ENCODE data around the gene IL11.
"Not testable (repeated sequence)": the region's sequence is repeated elsewhere in the genome, so short reads cannot be mapped to it uniquely, and the experiment has no call there.

The IL11 gene

DNA sequence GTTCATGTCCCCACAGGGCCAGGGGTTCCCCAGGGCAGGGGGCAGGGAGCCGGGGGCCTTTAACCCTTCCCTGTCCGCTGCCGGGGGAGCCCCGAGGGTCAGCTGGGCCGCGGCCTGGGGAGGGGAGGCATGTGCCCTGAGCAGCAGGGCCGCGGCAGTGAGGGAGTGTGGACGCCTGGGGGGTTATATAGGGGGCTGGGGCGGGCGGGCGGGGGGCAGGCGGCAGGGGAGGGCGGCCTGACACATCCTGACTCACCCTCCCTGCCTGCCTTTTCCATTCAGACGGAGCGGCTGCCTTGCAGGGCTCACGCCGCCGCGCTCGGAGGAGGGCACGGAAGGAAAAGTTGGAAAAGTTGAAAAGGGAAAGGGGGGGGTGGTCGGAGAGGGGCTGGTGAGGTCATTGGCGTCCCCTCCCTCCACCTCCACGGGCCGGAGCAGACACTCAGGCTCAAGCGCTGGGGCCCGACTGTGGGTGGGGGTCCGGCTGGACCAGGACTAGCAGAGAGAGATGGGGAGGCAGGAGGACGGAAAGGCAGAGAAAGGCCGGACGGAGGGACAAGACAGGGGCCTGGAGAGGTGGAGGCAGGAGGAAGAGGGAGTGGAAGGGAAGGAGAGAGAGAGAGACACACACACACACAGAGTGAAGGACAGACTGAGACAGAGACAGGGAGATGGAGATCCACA lies at the start of gene IL11:
Gene IL11, minus strand, starts transcription at position 159 of the 684 bp plus-strand sequence. Its CDS starts 153 bp downstream, at position 6.
- DNase-seq: no peak

DNA sequence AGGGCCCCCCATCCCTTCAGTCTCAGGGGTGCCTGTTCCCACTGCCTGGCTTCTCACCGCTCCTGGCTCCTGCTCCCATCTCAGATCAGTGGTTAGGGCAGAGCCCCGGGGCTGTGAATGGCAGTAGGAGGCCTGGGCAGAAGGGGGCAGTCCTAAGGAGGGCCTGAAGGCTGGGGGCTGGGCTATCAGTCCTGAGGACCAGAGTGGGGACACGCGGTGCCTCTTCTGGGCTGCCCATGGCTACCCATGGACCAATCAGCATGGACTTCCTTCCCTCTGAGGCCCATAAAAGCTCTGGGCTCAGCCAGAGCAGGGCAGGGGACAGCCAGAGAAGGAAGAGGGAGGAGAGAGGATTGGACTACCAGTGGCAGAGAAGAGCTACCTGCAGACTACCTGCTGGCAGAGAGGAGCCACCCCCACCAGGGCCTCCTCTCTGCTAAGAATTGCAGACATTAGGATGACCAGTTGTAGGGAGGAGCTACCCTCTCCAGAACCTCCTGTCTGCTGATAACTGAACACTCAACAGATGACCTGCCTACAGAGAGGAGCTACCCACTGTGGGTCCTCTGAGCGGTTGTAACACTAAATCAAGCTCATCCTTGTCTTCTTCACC lies 49.5 kb upstream of the IL11 start:
- DNase-seq: no peak

DNA sequence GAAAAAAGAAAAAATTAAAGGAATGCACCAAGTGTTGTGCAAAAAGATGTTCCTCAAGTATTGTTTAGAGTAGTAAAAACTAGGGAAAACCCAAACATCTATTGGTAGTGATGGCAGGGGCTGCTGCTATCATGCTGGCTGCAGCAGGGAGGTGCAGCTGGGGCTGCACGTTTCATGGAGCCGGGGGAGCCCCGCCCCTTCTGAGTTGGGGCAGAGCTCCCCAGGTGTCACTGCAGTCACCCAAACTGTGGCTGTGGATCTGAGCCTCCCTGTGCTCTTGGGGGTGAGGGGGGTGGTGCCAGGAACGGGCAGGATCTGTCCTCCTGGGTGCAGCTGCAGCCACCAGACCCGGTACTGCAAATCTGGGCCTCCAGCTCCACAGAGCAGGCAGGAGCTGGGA lies 48.8 kb upstream of the IL11 start:
- no peak for DNase-seq

DNA sequence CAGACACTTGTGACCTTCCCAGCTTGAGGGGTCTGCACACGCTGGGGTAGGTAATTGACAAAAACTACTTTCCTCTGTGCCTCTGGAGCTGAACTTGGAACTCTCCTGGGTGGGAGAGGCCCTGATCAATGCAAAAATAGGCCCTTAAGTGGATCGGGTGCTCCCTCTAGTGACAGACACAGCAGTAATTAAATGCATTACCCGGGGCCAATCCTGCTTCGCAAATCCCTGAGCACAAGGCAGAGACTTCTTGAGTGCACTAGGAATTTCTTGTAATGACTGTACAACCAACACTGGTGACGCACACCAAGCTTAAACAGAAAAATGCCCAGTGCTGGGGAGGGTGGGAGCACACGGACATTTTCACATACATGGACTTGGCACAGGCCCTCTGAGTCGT lies 47.9 kb upstream of the IL11 start:
- DNase-seq: peak; percentile 63

DNA sequence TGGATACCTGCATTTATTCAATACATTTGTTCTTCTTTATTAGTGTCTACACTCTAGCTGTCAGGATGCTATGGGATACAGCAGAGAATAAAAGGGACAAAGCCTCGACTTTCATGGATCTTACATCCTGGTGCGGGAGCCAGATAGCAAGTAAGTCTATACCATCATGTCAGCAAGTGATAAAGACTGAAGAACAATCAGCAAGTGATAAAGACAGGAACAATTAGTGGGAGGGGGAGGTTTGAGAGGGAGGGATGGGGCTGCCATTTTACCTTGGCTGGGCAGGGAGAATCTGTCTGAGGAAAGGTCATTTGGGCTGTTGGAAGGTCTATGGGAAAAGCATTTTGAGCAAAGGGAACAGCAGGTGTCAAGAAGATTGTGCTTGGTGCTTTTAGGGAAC lies 39.9 kb upstream of the IL11 start:
- DNase-seq: no peak

DNA sequence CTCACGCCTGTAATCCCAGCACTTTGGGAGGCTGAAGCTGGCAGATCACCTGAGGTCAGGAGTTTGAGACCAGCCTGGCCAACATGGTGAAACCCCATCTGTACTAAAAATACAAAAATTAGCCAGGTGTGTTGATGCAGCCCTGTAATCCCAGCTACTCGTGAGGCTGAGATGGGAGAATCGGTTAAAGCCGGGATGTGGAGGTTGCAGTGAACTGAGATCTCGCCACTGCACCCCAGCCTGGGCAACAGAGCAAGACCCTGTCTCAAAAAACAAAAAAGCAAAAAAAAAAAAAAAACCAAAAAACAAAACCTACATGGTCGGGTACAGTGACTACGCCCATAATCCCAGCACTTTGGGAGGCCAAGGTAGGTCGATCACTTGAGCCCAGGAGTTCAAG lies 38.9 kb upstream of the IL11 start:
- not testable (repeated sequence) for DNase-seq

DNA sequence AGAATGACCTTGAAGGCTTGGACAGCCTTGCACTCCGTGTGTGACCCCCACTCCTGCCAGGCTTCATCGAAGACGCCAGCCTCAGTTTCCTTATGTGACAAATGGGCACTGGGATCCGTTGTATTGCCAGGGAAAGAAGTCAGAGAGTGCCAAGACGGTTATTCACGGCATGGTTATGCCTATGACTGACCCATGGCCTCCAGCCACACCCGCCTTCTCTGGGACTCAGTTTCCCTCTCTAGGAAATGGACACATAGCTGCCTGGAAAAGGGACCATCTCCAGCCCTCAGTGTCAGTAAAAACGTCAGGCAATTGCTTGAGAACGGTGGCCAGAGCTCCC lies 38.2 kb upstream of the IL11 start:
- no peak for DNase-seq

DNA sequence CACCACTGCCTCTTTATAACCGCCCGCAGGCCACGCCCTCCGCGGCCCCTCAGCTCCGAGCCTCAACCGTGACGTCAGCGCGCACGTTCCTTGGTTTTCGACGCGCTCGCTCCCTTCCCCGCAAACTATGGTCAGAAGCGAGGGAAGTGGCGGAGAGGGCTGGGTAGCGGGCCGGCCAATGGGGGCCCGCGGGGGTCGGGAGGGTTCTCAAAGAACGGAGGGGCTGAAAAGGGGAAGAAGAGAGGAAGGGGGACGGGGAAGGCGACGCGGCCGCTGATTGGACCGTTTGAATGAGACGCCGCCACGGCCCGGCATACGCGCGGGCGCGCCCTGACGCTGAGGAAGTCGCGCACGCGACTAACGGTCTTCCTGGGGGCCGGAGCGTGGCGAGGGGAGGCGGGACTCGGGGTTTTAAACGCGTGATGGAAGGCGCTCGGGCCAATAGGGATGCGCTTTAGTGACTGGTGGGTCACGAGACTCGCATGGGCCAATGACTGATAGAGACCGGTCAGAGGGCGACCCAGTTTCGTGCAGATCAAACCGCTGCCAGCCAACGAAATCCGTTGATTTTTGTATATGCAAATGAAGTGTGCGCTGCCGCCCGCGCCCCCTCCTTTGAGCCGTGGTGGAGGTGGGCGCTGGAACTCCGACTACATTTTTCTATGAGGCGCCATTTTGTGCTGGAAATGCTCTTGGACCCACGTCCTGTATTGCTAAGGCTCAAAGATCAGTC lies 37.7 kb upstream of the IL11 start:
- DNase-seq: peak; percentile 99

DNA sequence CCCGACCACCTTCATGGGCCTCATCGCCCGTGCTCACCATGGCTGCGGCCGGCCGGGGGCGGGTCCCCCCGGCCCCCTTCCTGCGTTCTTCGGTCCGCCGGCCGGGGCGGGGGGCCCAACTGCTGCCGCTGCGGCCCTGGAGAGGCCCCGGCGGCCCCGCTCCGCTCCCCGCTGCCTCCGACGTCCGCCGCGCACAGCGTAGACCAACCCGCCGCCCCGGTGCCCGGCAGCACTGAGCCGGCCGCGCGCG lies 37.2 kb upstream of the IL11 start, which contains the start of gene UBE2S:
Gene UBE2S, minus strand, starts transcription at position 239 of the 250 bp plus-strand sequence. Its CDS starts 199 bp downstream, at position 40.
- not testable (repeated sequence) for DNase-seq

DNA sequence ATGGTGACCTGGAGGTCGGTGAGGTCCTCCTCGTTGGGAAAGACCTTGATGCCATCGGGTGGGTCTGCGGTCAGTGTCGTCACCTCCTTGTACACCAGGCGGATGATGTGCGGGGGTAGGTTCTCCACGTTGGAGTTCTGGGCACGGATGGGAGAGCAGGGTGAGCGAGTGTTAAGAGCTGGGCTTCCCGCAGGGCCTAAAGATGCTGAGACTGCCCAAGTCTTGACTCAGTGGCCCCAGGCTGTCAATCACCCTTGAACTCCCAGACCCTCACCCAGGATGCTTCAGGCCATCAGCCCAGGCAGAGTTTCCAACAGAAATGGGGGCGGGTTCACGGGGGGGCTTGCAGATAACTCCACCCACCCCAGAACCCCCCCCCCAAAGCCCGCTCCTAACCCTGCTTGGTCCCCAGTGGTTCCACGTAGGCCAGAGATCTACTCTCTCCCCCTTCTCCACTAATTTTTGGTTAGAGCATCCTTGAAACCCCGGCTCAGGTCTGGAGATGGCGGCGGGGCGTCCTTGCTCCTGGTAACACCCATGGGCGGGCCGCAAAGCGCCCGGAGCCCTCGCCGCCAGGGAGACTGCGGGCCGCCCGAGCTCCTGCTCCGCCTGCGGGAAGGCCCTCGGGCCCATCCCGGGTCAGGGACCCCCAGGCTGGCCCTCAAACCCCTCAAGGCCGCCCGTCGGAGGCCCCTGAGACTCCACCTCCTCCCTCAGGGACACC lies 36.7 kb upstream of the IL11 start:
- no peak for DNase-seq

DNA sequence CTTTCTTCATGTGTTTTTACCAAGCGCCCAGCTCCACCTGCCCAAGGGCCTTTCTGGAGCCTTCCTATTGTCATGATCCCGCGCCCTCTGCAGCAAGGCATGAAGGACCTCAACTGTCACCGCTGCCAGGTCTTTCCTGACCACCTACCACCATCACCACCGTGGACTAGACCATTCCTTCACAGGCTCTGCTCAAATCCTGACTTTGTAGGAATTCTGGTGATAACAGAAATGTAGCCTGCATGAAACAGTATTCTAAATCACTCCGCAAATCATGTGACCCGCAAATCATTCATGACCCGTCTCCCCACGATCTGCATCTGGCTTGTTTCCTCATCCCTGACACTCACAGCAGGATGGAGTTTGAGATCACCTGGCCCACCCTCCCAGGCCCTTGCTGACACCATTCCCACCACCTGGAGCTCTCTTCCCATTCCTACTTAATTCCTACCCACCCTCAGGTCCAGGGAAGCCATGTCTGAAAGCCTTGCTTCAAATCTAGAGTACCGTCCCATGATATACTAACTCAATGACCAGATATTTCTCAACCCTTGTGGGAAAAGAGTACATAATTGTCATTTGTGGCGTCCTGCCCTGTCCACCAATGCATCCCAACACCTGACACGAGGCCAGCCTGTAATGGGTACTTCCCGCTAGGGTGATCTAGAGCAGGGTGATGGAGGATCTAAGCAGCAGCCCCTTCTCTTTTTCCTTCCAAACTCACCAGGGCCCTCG lies 36.0 kb upstream of the IL11 start:
- no peak for DNase-seq

DNA sequence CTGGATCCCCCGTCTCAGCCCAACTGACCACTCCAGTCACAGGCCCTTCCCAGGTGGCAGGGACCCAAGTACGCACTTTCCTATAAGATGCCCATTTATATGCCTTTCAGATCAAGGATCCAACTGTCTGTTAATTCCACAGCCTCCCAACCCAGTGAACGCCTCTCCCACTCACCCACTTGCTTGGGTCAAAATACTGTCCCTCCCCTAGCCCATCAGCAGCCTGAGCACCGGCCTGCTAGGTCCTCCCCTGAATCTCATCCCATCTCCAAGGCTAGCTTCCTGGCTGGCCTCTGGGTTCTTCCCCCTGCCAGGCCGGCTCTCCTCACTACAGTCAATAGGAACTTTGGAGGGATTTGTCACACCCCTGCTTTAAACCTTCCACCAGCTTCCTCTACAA lies 35.4 kb upstream of the IL11 start:
- DNase-seq: no peak

DNA sequence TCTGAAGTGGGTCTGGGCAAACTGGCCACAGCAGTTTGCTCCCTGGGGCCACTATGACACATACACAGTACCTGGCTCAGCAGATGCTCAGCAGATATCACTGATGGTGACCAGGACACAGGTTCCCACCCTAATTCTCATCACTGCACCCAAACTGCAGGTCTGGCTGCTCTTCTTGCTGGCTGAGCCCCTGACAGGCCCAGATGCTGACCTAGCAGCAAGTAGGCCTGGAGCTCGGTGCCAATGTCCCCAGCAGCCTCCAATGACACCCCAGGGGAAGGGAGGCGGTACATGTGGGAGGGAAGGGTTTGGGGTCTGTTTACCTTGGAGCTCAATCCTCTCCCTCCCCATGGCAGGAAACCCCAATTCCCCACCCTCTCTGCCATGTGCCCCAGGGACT lies 32.2 kb upstream of the IL11 start:
- DNase-seq: no peak

DNA sequence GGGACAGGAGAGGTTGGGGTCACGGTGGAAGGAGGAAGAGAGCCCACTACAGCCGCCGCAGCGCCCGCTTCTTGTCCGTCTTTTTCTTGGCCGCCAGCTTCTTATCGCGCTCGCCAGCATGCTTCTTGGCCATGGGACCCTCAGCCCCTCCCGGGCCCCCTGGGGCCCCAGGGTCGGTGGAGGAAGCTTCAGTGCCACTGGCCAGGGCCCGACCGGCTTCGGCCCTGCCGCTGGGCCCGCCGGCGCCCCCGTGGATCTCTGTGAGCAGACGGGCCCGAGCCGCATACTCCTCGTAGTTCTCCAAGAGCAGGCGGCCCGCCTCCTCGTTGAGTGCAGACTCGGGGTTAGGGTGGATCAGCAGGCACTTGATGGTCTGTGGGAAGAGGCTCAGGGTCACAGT lies 31.1 kb upstream of the IL11 start:
- not testable (repeated sequence) for DNase-seq

DNA sequence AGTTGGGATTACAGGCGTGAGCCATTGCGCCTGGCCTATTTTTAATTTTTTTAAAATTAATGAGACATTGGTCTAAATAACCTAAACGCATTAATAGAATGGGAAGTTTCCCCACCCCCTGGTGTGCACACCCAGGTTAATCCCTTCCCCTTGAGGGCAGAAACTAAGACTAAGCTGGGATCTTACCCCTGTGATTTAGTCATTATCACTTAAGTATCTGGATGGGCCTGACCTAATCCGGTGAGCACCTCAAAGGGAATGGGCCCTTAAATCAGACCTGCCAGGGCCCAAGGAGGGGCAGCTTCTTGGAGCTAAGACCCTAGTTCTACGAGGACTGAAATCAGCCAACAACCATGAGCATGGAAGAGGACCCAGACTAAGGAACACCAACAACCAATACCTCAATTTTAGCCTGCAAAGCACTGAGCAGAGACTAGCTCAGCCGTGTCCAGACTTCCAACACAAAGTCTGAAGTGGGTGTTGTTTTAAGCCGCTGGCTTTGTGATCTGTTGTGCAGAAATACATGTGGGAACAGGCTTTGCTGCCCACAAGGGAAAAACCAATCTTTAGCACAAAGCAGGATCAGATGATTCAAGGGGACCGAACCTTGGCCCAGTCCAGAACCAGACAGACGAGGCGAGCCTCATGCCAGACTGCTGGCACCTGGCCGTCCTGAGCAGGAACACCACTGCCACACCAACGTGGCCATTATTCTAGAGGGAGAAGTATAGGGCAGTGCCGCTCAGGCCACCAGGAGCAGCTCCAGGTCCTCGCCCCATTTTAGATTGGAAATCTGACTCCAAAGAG lies 30.2 kb upstream of the IL11 start:
- DNase-seq: no peak

DNA sequence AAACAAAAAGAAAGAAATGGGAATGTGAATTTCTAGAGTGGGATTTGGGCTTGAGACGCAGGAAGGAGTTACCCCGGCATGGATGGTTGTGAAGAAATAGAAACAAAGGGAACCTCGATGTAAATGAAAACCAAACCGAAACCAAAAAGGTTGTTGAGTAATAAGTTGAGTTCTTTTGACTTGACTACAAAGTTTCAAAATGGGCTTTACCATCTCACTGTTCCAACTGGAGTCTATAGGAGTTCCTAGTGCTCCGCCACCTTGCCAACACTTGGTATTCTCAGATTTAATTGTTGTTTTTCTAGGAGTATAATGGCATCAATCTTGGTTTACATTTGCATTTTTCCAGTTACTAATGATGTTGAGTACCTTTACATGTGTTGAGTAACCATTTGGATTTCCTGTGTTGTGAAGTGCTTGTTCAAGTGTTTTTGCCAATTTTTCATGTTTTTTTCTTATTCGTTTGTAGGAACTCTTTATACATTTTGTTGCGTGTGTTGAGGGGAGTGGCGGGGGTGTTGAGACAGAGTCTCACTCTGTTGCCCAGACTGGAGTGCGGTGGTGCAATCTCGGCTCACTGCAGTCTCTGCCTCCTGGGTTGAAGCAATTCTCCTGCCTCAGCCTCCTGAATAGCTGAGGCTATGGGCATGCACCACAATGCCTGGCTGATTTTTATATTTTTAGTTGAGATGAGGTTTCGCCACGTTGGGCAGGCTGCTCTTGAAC lies 28.1 kb upstream of the IL11 start:
- DNase-seq: no peak

DNA sequence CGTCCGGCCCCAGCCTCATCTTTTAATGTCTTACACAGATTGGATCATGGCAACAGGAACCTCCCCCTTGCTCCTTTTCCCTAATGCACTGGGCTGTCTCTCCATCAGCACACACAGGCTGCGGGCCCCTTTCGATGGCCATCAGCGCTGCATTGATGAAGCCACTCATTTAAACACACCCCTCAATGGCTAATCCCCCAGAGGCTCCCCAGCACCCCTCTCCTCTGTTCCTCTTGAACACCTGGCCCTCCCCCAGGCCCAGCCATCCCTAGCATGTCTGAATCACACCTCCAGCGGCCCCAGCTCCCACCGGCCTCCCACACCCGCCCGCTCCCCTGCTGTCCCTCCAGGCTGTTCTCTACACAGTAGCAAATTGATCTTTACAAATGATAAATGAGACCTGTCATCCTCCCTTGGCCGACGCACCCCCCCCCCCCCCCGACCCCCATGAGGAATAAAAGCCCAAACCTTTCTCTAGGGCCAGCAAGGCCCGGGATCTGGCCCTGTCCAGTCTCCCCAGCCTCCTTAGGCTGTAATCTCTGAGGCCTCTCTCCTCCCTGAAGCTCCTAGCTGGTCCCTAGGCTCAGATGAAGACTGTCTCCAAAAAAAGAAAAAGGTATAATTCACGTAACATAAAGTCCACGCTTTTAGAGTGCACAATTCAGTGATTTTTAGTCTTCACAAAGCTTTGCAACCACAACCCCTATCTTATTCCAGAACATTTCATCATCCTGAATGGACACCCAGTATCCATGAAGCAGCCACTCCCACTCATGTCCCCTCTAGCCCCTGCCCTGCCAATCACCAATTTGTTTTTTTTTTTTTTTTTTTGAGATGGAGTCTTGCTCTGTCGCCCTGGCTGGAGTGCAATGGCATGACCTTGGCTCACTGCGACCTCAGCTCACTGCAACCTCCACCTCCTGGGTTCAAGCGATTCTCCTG lies 22.8 kb upstream of the IL11 start:
- DNase-seq: no peak

DNA sequence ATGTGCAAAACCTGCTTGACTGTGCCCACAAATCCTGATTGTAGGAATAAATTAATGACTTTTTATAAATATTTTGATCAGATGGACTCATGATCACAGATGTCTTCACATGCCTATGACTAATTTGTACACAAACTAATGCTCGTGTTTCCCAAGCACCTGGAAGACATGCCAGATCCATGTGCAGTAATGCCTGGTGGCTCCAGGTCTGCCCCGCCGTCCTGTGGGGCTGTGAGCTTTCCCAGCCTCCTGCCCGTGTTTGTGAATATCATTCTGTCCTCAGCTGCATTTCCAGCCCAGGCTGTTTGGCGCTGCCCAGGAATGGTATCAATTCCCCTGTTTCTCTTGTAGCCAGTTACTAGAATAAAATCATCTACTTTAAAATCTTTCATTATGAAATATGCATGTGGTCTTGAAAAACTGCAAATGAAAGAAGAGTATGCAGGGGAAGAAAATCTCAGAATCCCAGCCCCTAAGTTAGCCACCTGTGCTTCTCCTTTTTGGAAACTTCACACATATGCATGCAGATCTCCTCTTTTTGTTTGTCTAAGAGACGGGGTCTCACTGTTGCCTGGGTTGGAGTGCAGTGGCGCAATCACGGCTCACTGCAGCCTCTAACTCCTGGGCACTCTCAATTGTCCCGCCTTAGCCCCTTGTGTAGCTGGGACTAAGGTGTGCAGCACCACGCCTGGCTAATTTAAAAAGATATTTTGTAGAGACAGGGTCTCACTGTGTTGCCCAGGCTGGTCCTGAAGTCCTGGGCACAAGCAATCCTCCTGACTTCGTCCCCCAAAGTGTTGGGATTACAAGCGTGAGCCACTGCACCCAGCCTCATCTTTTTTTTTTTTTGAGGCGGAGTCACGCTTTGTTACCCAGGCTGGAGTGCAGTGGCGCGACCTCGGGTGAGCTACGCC lies 21.7 kb upstream of the IL11 start:
- no peak for DNase-seq

DNA sequence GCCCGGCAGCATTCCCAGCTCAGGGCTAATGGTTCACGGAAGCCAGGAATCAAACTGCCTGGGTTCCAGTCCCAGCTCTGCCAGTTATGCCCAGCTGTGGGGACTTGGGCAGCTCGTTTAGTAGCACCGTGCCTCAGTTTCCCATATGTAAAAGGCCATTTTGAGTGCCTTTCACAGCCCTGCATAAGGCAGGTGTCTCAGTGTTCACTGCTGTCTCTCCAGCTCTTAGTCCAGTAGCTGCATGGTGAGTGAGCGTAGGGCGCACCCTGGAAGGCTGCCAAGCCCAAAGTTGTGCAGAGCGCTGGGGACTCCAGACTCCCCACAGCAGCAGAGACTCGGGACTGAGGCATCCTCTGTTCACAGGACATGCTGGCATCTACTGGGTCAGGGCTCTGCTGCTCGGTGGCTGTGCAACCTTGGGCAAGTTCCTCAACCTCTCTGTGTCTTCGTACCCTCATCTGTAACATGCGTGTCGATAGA lies 21.0 kb upstream of the IL11 start:
- no peak for DNase-seq

Data from NCI-H526 treated with DMSO at 0.1 percent for 48 hours (cell line).